ENCODE results near the gene FNDC5.
A peak's percentile ranks its signal among the peaks of the same experiment; 100 is the strongest.

The FNDC5 gene

GRCh38 chr1:32872192-32872460, 1.4 kb upstream of the FNDC5 start:
- in situ Hi-C loops (cut with MboI; ENCODE audit: low pct_unique_long_range_greater_than_20kb, low sequenced_read_pairs, unreplicated experiment): no loop called here
- no peak for TF ChIP-seq CTCF (IDR thresholded peaks at IDR 0.05; ENCODE audit: extremely low read depth, insufficient read depth, missing control alignments)
- DNase-seq (ENCODE audit: low spot score): peak; percentile 21

DNA sequence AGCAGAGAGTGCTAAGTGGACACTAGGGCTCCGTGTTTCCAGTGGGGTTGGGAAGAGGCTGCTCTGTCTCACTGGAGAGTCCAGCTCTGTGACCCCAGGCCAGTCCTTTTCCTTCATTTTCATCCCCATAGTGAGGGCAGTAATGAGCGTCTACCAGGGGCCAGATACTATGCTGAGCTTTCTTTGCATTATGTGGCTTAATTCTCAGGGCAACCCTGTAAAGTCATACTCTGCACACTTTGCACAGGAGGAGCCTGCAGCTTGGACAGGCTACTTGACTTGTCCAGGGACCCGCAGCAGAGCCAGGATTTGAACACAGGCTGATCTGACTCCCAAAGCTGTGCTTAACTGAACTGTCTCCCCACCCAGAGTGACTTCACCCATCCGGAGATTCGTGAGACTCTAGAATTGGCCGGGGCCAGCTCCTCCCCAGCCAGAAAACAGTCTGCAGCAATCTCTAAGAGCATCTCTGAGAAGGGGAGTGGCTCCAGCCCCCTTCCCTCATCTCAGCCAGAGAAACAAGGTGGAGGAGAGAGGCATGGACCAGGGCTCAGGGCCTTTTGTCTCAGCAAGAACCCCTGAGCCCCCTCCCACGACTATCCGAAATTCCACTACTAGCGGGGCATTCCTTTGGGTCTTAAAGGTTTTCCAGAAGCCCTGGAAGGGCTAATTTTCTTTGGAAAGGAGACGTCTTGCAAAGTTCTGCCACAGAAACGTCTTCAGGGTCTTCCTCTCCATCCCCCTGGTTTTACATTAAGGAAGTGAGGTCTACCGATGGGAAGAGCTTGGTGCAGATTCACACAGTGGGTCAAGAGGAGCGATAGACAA, 866 bp upstream of the FNDC5 start:
- peak; percentile 28 for DNase-seq (ENCODE audit: low spot score)

GRCh38 chr1:32869923-32870614, 643 bp downstream of the FNDC5 start:
- no peak for TF ChIP-seq CTCF (IDR thresholded peaks at IDR 0.05; ENCODE audit: extremely low read depth, insufficient read depth, missing control alignments)
- DNase-seq (ENCODE audit: low spot score): no peak
- in situ Hi-C loops (cut with MboI; ENCODE audit: low pct_unique_long_range_greater_than_20kb, low sequenced_read_pairs, unreplicated experiment): no loop called here

More for the DNA sequence above, 866 bp upstream of the FNDC5 start:
- in situ Hi-C loops (cut with MboI; ENCODE audit: low pct_unique_long_range_greater_than_20kb, low sequenced_read_pairs, unreplicated experiment): no loop called here
- no peak for TF ChIP-seq CTCF (IDR thresholded peaks at IDR 0.05; ENCODE audit: extremely low read depth, insufficient read depth, missing control alignments)

- in situ Hi-C loops (cut with MboI; ENCODE audit: low pct_unique_long_range_greater_than_20kb, low sequenced_read_pairs, unreplicated experiment): no loop called here
- no peak for TF ChIP-seq CTCF (IDR thresholded peaks at IDR 0.05; ENCODE audit: extremely low read depth, insufficient read depth, missing control alignments)
- DNase-seq (ENCODE audit: low spot score): no peak
Measured at GRCh38 chr1:32868806-32869455, 1.8 kb downstream of the FNDC5 start.

DNA sequence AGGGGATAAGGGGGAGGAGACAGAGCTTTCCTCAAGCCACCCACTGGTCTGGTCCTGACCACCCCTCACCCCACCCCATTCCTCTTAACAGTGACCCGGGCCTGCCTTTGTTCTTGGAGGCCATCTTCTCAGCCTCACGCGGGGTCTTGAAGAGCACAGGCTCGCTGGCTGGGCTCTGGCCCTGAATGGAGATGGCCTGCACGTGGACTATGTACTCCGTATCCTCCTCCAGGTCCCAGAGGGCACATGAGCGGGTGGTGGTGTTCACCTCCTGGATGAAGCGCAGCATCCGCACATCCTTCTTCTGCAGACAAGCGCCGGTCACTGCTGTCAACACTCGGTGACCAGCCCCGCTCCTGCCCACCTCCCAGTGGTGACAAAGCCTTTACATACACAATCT, 2.6 kb downstream of the FNDC5 start:
- no peak for DNase-seq (ENCODE audit: low spot score)
- in situ Hi-C loops (cut with MboI; ENCODE audit: low pct_unique_long_range_greater_than_20kb, low sequenced_read_pairs, unreplicated experiment): no loop called here
- TF ChIP-seq CTCF (IDR thresholded peaks at IDR 0.05; ENCODE audit: extremely low read depth, insufficient read depth, missing control alignments): no peak

DNA sequence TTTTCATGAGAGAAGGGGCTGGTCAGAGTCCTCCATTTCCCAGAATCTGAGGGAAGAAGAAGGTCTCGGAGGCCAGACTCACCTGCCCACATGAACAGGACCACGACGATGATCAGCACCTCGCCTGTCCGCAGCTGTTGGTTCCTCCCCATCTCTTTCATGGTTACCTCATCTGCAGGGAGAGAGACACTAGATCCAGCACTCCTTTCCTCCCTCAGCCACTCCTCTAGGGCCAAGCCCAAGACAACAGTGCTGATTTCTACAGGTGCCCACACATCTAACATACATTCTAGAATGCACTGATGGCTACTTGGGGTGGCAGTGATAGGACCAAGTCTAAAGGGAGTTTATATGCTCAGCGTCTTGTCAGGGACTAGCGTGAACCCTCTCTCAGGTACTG, 3.0 kb downstream of the FNDC5 start:
- no peak for DNase-seq (ENCODE audit: low spot score)
- in situ Hi-C loops (cut with MboI; ENCODE audit: low pct_unique_long_range_greater_than_20kb, low sequenced_read_pairs, unreplicated experiment): no loop called here
- TF ChIP-seq CTCF (IDR thresholded peaks at IDR 0.05; ENCODE audit: extremely low read depth, insufficient read depth, missing control alignments): no peak

Measured in GM13977 (cell line).